Testis (tissue), 2 donors: ENCODE measurements around the gene CLDN14.

ENCODE experiments used
- POLR2A ChIP-seq: fragments of 450-650 bp; IDR thresholded peaks from one replicate; pipeline ENCODE4 v1.6.1; 2017; ENCODE audit warnings: antibody characterized with exemption, mild to moderate bottlenecking, moderate library complexity
- TF ChIP-seq, protein P1 (sequence below), 3 experiments: fragments of 450-650 bp in 2 of 3; fragments of 200-600 bp in 1 of 3; sonication (generic) in 1 of 3; IDR thresholded peaks; one replicate each; pipeline ENCODE4 v1.5.1; 2016 to 2019; ENCODE audit warnings: antibody characterized with exemption in 3 of 3, mild to moderate bottlenecking in 2 of 3, moderate library complexity in 1 of 3

- TF ChIP-seq, protein P1, sequence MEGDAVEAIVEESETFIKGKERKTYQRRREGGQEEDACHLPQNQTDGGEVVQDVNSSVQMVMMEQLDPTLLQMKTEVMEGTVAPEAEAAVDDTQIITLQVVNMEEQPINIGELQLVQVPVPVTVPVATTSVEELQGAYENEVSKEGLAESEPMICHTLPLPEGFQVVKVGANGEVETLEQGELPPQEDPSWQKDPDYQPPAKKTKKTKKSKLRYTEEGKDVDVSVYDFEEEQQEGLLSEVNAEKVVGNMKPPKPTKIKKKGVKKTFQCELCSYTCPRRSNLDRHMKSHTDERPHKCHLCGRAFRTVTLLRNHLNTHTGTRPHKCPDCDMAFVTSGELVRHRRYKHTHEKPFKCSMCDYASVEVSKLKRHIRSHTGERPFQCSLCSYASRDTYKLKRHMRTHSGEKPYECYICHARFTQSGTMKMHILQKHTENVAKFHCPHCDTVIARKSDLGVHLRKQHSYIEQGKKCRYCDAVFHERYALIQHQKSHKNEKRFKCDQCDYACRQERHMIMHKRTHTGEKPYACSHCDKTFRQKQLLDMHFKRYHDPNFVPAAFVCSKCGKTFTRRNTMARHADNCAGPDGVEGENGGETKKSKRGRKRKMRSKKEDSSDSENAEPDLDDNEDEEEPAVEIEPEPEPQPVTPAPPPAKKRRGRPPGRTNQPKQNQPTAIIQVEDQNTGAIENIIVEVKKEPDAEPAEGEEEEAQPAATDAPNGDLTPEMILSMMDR (IDR thresholded peaks at IDR 0.05) = no peak
- TF ChIP-seq POLR2A = no peak
These were observed 30.2 kb upstream of the CLDN14 start for GRCh38 chr21:36509973-36510664.
